Nephron progenitor cell (in vitro differentiated cells): ENCODE results near the gene RHEBL1.

Experiments
- DNase-seq: peaks from one replicate; pipeline ENCODE4 v3.0.0; 2021
- H3K27ac Mint-ChIP-seq: 2 replicates; pipeline ENCODE4 v1.8.0; 2021; ENCODE audit warnings: mild to moderate bottlenecking, moderate library complexity, mixed read lengths
- H3K27me3 Mint-ChIP-seq: 2 replicates; pipeline ENCODE4 v1.8.0; 2021; ENCODE audit warnings: mild to moderate bottlenecking, low read depth, mixed read lengths; ENCODE audit not compliant: poor library complexity
- H3K36me3 Mint-ChIP-seq: 2 replicates; pipeline ENCODE4 v1.8.0; 2021; ENCODE audit warnings: low read depth, mixed read lengths
- H3K4me1 Mint-ChIP-seq: 2 replicates; pipeline ENCODE4 v1.8.0; 2021; ENCODE audit warnings: mixed read lengths
- H3K4me3 Mint-ChIP-seq: 2 replicates; pipeline ENCODE4 v1.8.0; 2021; ENCODE audit warnings: mild to moderate bottlenecking, moderate library complexity, mixed read lengths
- H3K9me3 Mint-ChIP-seq: 2 replicates; pipeline ENCODE4 v1.8.0; 2021; ENCODE audit warnings: mild to moderate bottlenecking, moderate library complexity, mixed read lengths
- TF ChIP-seq, protein P1 (sequence below): fragments of 200-600 bp; sonication (generic); IDR thresholded peaks from 2 replicates; pipeline ENCODE4 v1.5.0; 2021; ENCODE audit warnings: antibody characterized with exemption

RHEBL1 gene, protein sequence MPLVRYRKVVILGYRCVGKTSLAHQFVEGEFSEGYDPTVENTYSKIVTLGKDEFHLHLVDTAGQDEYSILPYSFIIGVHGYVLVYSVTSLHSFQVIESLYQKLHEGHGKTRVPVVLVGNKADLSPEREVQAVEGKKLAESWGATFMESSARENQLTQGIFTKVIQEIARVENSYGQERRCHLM

DNA sequence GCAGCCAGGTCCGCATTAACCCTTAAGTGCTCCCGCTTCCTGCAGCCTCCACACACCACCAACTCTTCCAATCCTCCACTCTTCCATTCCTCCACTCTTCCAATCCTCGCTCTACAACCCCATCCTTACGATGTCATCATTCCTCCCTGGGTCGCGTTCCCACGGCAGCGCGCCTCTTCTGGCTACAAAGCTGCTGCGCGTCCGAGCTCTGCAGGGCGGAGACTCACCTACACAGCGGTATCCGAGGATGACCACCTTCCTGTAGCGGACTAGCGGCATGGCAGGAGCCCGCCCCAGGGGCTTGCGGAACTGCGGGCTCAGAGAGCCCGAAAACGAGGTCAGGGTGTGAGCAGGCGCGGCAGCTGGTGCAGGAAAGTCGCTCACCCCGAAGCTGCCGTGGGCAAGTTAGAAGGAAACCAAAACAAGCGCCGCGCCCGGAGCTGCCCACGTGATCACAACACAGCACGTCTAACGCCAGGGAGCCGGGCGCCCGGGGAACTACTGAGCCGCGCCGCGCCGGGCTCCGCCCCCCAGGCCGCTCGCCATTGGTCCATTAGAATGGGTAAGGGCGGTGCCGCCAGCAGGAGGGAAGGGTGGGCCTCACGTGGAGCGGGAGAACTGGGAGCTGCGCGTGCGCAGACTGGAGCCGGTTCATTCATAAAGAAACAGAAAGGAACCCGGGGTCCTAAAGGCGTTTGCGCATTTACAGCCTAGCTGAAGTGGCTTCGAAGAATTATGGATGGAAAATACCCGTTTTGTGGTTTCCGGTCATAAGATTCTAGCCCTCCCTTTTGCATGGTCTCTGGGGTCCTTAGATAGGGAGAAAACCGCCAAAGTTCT lies at the start of gene RHEBL1:
RHEBL1 (minus strand) TSS at position 473 of the 840 bp plus-strand sequence; CDS start at position 279, 194 bp downstream.
- TF ChIP-seq, protein P1, sequence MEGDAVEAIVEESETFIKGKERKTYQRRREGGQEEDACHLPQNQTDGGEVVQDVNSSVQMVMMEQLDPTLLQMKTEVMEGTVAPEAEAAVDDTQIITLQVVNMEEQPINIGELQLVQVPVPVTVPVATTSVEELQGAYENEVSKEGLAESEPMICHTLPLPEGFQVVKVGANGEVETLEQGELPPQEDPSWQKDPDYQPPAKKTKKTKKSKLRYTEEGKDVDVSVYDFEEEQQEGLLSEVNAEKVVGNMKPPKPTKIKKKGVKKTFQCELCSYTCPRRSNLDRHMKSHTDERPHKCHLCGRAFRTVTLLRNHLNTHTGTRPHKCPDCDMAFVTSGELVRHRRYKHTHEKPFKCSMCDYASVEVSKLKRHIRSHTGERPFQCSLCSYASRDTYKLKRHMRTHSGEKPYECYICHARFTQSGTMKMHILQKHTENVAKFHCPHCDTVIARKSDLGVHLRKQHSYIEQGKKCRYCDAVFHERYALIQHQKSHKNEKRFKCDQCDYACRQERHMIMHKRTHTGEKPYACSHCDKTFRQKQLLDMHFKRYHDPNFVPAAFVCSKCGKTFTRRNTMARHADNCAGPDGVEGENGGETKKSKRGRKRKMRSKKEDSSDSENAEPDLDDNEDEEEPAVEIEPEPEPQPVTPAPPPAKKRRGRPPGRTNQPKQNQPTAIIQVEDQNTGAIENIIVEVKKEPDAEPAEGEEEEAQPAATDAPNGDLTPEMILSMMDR: no peak
- H3K27ac Mint-ChIP-seq: peak within 1 kb of the TSS; percentile 64
- DNase-seq: peak; percentile 98
- peaks cover 18% of the 10 kb centered on the region for H3K4me1 Mint-ChIP-seq
- peaks cover 17% of the 10 kb centered on the region for H3K27me3 Mint-ChIP-seq
- peak within 1 kb of the TSS; percentile 92 for H3K4me3 Mint-ChIP-seq
- H3K9me3 Mint-ChIP-seq: no peaks in the 10 kb centered on the region
- H3K36me3 Mint-ChIP-seq: no peaks in the 10 kb centered on the region

DNA sequence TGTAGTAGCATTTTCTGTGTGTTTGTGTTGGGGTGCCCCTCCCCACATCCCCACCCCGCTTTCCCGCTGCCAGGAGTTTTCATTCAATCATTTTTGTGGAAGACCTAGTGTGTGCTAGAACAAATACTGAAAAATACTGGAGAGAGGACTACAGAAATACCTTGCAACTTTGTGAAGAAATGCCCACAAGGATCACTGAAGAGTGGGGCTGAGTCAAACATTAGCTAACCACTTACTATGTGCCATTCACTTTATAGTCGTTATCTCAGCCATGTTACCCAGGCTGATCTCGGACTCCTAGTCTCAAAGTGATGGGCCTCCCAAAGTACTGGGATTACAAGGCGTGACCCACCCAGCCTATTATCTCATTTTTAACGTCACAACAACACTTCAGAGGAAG lies 41.4 kb upstream of the RHEBL1 start:
- Mint-ChIP-seq H3K4me1 (peaks cover 38% of the 10 kb centered on the region), H3K4me3 (peak overlapping the region; percentile 95), H3K36me3 (no peaks in the 10 kb centered on the region), H3K27me3 (peaks cover 9% of the 10 kb centered on the region), H3K9me3 (peaks cover 27% of the 10 kb centered on the region), H3K27ac (peak overlapping the region; percentile 98)
- DNase-seq: no peak
- TF ChIP-seq, protein P1: no peak

DNA sequence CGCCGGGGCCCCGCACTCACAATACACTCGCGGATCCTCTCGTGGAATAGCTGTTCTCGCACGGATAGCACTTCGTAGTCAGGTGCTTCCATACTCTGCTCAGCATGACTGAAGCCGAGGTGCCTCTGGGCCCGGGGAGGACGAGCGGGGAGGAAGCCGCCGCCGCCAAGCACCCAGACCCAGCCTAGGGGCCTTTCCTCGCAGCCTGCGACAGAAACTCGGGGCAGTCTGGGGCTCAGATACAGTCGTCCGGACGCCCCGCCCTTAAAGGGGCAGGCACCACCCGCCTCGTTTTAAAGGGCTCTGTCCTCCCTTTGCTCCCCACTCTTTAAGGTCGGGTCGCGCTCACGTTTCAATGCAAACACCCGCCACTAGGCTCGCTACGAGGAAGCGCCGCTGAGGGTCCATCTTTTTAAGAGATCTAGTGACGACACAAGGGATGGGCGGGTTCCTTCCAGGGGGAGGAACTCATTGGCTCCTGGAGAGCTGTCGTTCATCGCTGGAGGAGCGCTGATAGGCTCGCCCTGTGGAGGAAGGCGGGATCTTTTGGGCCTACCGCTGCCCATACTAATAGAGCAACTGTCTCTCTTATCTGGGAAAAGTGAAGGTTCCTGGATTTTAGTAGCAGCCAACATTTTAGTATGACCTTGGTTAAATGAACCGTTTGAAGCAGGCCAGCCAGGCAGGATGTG lies 40.8 kb upstream of the RHEBL1 start, which contains the start of gene LMBR1L:
LMBR1L (minus strand) TSS at position 384 of the 692 bp plus-strand sequence; CDS start at position 92, 292 bp downstream.
- Mint-ChIP-seq H3K9me3 (peaks cover 27% of the 10 kb centered on the region), H3K36me3 (no peaks in the 10 kb centered on the region), H3K4me1 (peaks cover 38% of the 10 kb centered on the region), H3K27me3 (peaks cover 9% of the 10 kb centered on the region), H3K4me3 (peak within 1 kb of the TSS; percentile 95), H3K27ac (peak within 1 kb of the TSS; percentile 98)
- DNase-seq: peak; percentile 92
- TF ChIP-seq, protein P1: peak; percentile 45

DNA sequence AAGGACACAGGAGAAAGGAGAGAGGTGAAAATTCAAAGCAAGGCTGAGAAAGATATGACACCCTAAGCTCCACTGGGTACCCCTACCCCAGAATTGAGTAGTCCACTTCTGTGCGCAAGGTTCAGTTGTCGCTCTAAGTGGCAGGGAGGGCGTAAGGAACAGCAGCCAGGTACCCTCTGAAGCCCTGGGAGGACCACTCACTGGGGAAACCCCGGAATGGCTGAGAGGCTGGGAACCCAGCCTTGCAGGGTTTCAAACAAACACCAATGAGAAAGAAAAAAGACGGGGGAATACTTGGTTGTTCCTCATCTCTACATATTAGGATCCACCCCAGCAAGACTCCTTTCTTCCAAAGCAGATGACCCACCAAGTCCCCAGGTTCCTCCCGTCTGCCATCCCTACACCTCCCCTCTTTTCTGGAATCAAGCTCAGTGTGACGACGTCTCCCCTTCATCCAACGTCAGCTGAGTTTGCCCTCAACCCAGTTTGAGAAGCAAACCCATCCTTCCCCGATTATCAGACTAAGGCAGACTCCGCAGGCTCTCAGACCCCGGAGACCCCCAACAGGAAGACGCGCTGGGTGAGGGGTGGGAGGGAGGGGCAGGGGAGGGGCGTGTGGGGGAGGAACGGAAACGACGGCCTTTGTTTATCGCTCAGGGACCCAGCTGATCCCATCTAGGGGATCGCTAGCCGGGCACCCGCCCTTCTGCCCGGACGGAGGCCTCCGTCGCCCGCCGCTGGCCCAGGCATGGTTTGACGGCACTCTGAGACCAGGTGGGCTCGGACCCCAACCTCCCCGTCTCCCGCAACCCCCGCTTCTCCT lies 40.1 kb upstream of the RHEBL1 start:
- H3K27me3 Mint-ChIP-seq: peaks cover 6% of the 10 kb centered on the region
- peak; percentile 45 for DNase-seq
- H3K9me3 Mint-ChIP-seq: peaks cover 27% of the 10 kb centered on the region
- peak overlapping the region; percentile 95 for H3K4me3 Mint-ChIP-seq
- no peaks in the 10 kb centered on the region for H3K36me3 Mint-ChIP-seq
- peak overlapping the region; percentile 98 for H3K27ac Mint-ChIP-seq
- H3K4me1 Mint-ChIP-seq: peaks cover 38% of the 10 kb centered on the region
- TF ChIP-seq, protein P1: no peak

DNA sequence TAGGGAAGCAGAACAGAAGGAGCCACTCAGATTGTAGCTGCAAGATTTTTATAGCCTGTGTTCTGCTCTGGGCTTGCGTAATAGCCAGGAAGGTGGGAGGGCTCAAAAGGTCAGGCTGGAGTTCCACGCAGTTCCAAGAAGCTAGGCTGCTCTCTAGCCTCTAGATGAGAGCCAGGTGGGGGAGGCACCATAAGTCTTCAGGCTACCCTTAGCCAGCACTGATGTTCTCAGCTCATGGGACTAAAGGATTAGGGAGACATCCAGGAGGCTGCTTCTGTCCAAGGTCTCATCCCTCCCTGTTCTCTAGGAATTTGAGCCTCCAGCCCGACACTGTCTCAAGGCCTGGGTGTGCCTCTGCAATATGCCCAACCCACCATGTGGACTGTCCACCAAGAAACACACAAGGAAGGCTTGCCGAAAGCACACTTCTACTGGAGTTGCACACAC lies 39.2 kb upstream of the RHEBL1 start:
- Mint-ChIP-seq H3K36me3 (peaks cover 6% of the 10 kb centered on the region), H3K4me1 (peaks cover 38% of the 10 kb centered on the region), H3K27ac (peak overlapping the region; percentile 74), H3K9me3 (peaks cover 27% of the 10 kb centered on the region), H3K27me3 (peaks cover 3% of the 10 kb centered on the region), H3K4me3 (peak overlapping the region; percentile 95)
- DNase-seq: no peak
- TF ChIP-seq, protein P1: no peak
